ENCODE measurements around the gene GRAP2. TPM values are rescaled to one million over a fixed set of nuclear protein-coding genes. Genes with fewer than 3 reads are reported as not detected.

Gene GRAP2
- total and polyA plus RNA-seq, 2 of the 8 experiments (the other 6 are each of a cell fraction or from before 2014, with no cell fraction given): 0.08 TPM; not detected in 1

GRCh38 chr22:40009951-40010671 is 109.2 kb downstream of the GRAP2 start:
- ChIA-PET POLR2A (ENCODE audit: partially characterized antibody) (interaction anchor here (0.7 to 4.1 kb wide), 8 partner anchors 11 to 490 kb away, joined by 3 to 44 read pairs (median 4); partner anchors contain the start of gene ATF4), CTCF (ENCODE audit: partially characterized antibody) (interaction anchor here (0.6 to 16.1 kb wide), 15 partner anchors 9 to 480 kb away, joined by 3 to 159 read pairs (median 4); no protein-coding TSS in a partner anchor)
- Histone ChIP-seq H2BK5ac (ENCODE audit: low read depth, low read length) (no peak overlapping the region; the same call in 1 of the 2 replicates), H2BK20ac (ENCODE audit: low read length) (no peak overlapping the region), H2AK5ac (ENCODE audit: low read depth, low read length) (no peak overlapping the region), H3K27me3 (replicated peaks in 1 of 4; ENCODE audit: control insufficient read depth in 3 of 4, extremely low read depth in 1 of 4, insufficient read depth in 3 of 4, low read length in 3 of 4) (no peaks in the 10 kb centered on the region), H3K23me2 (ENCODE audit: low read depth, low read length) (no peaks in the 10 kb centered on the region; the same call in 1 of the 2 replicates), H3K14ac (ENCODE audit: insufficient read length) (no peak overlapping the region), H4K5ac (ENCODE audit: insufficient read length, low read depth, low read length) (no peak overlapping the region), H3K4me1 (replicated peaks in 1 of 4; ENCODE audit: control insufficient read depth in 3 of 4, insufficient read depth in 4 of 4, low read length in 3 of 4) (peaks cover 14 to 25% (median 18%) of the 10 kb centered on the region in 4 experiments), H2BK12ac (ENCODE audit: low read depth, low read length) (peak overlapping the region; percentile 71), H3K23ac (ENCODE audit: insufficient read length) (no peak overlapping the region), H3K9me3 (ENCODE audit: insufficient read depth in 2 of 2, low read depth in 1 of 2, low read length in 1 of 2) (no peaks in the 10 kb centered on the region), H4K20me1 (replicated peaks in 1 of 2; ENCODE audit: control insufficient read depth in 1 of 2, insufficient read depth in 2 of 2, low read length in 2 of 2) (peaks cover 2 to 16% of the 10 kb centered on the region in 2 experiments), H3K9ac (replicated peaks in 1 of 4; ENCODE audit: extremely low read depth in 1 of 4, low read depth in 3 of 4, low read length in 3 of 4) (no peak overlapping the region), H2BK15ac (ENCODE audit: low read length) (0 out of 2 replicates have a peak overlapping the region, but pooled peaks have one; percentile 4), H3K18ac (ENCODE audit: extremely low read depth, low read length) (peak overlapping the region; percentile 65; the same call in 1 of the 2 replicates), H3K79me1 (ENCODE audit: low read depth, low read length) (no peaks in the 10 kb centered on the region), H3K4me2 (ENCODE audit: insufficient read depth in 1 of 2, low read depth in 2 of 2, low read length in 2 of 2) (peak overlapping the region; percentile 32 to 62), H2BK120ac (replicated peaks; ENCODE audit: low read depth, low read length) (no peak overlapping the region), H3K56ac (replicated peaks; ENCODE audit: insufficient read length, low read depth, low read length) (no peak overlapping the region), H3K36me3 (ENCODE audit: control insufficient read depth in 2 of 4, insufficient read depth in 4 of 4, low read length in 3 of 4) (no peaks in the 10 kb centered on the region), H4K91ac (replicated peaks; ENCODE audit: insufficient read length, low read length) (no peak overlapping the region), H3K4me3 (ENCODE audit: extremely low read depth in 1 of 4, insufficient read depth in 2 of 4, low read depth in 3 of 4, low read length in 4 of 4) (peak overlapping the region in 1 of 4 experiments; percentile 12; a peak in 1 of 8 replicates), H4K8ac (ENCODE audit: extremely low read depth, insufficient read depth, low read length) (no peak overlapping the region), H2AFZ (ENCODE audit: low read length) (no peak overlapping the region), H3K27ac (ENCODE audit: low read depth, low read length) (no peak overlapping the region), H3K79me2 (ENCODE audit: control insufficient read depth in 1 of 2, insufficient read depth in 2 of 2, low read length in 2 of 2) (peaks cover 0 to 10% of the 10 kb centered on the region in 2 experiments; a peak in 2 of 4 replicates), H3K4ac (replicated peaks; ENCODE audit: insufficient read length, low read depth, low read length) (peak overlapping the region; percentile 29)
- FAIRE-seq: no peak
- DNase-seq (ENCODE audit: low read depth in 1 of 2, low spot score in 2 of 2): no peak
- 82% methylated on average over 24 of the region's 24 CpGs; no CpG with 5 or more reads in 1 of the 2 experiments for WGBS, 2 experiments (ENCODE audit: extremely low coverage in 1 of 2, insufficient coverage in 1 of 2, insufficient read length in 1 of 2, insufficient replicate concordance in 2 of 2, low coverage in 1 of 2, low lambda C conversion rate in 2 of 2, missing lambda C conversion rate in 1 of 2)
- TF ChIP-seq TAF1 (IDR thresholded peaks at IDR 0.05; ENCODE audit: low read depth, low read length) (no peak), SIRT6 (IDR thresholded peaks at IDR 0.05; ENCODE audit: low read length) (no peak), CTBP2 (IDR thresholded peaks at IDR 0.05; ENCODE audit: borderline replicate concordance, insufficient read depth, insufficient read length, low read length) (no peak), POLR2AphosphoS5 (IDR thresholded peaks at IDR 0.05; ENCODE audit: low read depth, low read length) (no peak), BRCA1 (IDR thresholded peaks at IDR 0.05; ENCODE audit: low read depth, low read length) (no peak), GTF2F1 (IDR thresholded peaks at IDR 0.05; ENCODE audit: borderline replicate concordance, low read depth, low read length) (no peak), TCF12 (IDR thresholded peaks at IDR 0.05; ENCODE audit: low read depth, low read length) (no peak), RBBP5 (IDR thresholded peaks at IDR 0.05; ENCODE audit: borderline replicate concordance, low read depth, low read length) (no peak), SP4 (IDR thresholded peaks at IDR 0.05; ENCODE audit: low read length) (no peak)

All from H1 (cell line).